ENCODE results near the gene ATG14. TPM values are rescaled to one million over a fixed set of nuclear protein-coding genes. Genes with fewer than 3 reads are reported as not detected.
"Not testable (repeated sequence)": the region's sequence is repeated elsewhere in the genome, so short reads cannot be mapped to it uniquely, and the experiment has no call there.

Gene ATG14
- total RNA-seq, 3 donors from 2014 or later (not counting 1 experiment from before 2014, with no cell fraction given): 18.1 to 23.1 (median 20.5) TPM

GRCh38 chr14:55347040-55347439, 64.6 kb downstream of the ATG14 start:
- Mint-ChIP-seq H3K4me3 (no peak overlapping the region), H3K27ac (no peak overlapping the region), H3K4me1 (peaks cover 57 to 62% of the 10 kb centered on the region in 2 donors), H3K27me3 (ENCODE audit: low read depth in 2 of 2) (no peaks in the 10 kb centered on the region), H3K36me3 (peaks cover 6% of the 10 kb centered on the region), H3K9me3 (no peaks in the 10 kb centered on the region)
- Histone ChIP-seq H3K4me3 (ENCODE audit: low read length) (no peak overlapping the region), H3K36me3 (ENCODE audit: control insufficient read depth, insufficient read depth, low read length) (peaks cover 17% of the 10 kb centered on the region), H3K27ac (ENCODE audit: low read length) (no peak overlapping the region), H3K9me3 (ENCODE audit: control insufficient read depth, insufficient read depth, low read length) (no peaks in the 10 kb centered on the region), H3K4me1 (ENCODE audit: control insufficient read depth, insufficient read depth, low read length) (peaks cover 3% of the 10 kb centered on the region), H3K27me3 (ENCODE audit: control insufficient read depth, insufficient read depth, low read length) (no peaks in the 10 kb centered on the region)
- intact Hi-C loops (cut with micrococcal nuclease): no loop called here
- no peak for TF ChIP-seq CTCF (IDR thresholded peaks at IDR 0.05)
- DNase-seq: no peak
- WGBS (ENCODE audit: insufficient coverage): 88% methylated on average over 1 of the region's 1 CpG
- no peak for ATAC-seq

- WGBS (ENCODE audit: insufficient coverage): 89% methylated on average over 6 of the region's 6 CpGs
- H3K4me3 ChIP-seq (ENCODE audit: low read length); H3K27me3 Mint-ChIP-seq (ENCODE audit: low read depth in 2 of 2); intact Hi-C loops (cut with micrococcal nuclease); ATAC-seq; H3K36me3 Mint-ChIP-seq; H3K4me3 Mint-ChIP-seq; H3K9me3 Mint-ChIP-seq; H3K36me3 ChIP-seq (ENCODE audit: control insufficient read depth, insufficient read depth, low read length); H3K27me3 ChIP-seq (ENCODE audit: control insufficient read depth, insufficient read depth, low read length); H3K9me3 ChIP-seq (ENCODE audit: control insufficient read depth, insufficient read depth, low read length); H3K27ac ChIP-seq (ENCODE audit: low read length); DNase-seq: not testable (repeated sequence)
- peak overlapping the region in 1 of 2 donors; percentile 20 for H3K27ac Mint-ChIP-seq
- H3K4me1 ChIP-seq (ENCODE audit: control insufficient read depth, insufficient read depth, low read length): peaks cover 14% of the 10 kb centered on the region
- peaks cover 70 to 83% of the 10 kb centered on the region in 2 donors for H3K4me1 Mint-ChIP-seq
Measured at GRCh38 chr14:55344582-55345163, 67.0 kb downstream of the ATG14 start.

GRCh38 chr14:55341781-55342180, 69.8 kb downstream of the ATG14 start:
- ATAC-seq: no peak
- H3K27me3 Mint-ChIP-seq (ENCODE audit: low read depth in 2 of 2): no peaks in the 10 kb centered on the region
- H3K36me3 Mint-ChIP-seq: no peaks in the 10 kb centered on the region
- H3K27me3 ChIP-seq (ENCODE audit: control insufficient read depth, insufficient read depth, low read length): no peaks in the 10 kb centered on the region
- H3K4me3 ChIP-seq (ENCODE audit: low read length): no peak overlapping the region
- WGBS (ENCODE audit: insufficient coverage): 80% methylated on average over 1 of the region's 2 CpGs
- no peak overlapping the region for H3K27ac ChIP-seq (ENCODE audit: low read length)
- no peaks in the 10 kb centered on the region for H3K36me3 ChIP-seq (ENCODE audit: control insufficient read depth, insufficient read depth, low read length)
- H3K27ac Mint-ChIP-seq: peak overlapping the region; percentile 7 to 91
- no peaks in the 10 kb centered on the region for H3K9me3 Mint-ChIP-seq
- no peak for TF ChIP-seq CTCF (IDR thresholded peaks at IDR 0.05)
- no peak for DNase-seq
- no peaks in the 10 kb centered on the region for H3K9me3 ChIP-seq (ENCODE audit: control insufficient read depth, insufficient read depth, low read length)
- intact Hi-C loops (cut with micrococcal nuclease): no loop called here
- peaks cover 75 to 88% of the 10 kb centered on the region in 2 donors for H3K4me1 Mint-ChIP-seq
- H3K4me1 ChIP-seq (ENCODE audit: control insufficient read depth, insufficient read depth, low read length): peaks cover 28% of the 10 kb centered on the region
- no peak overlapping the region for H3K4me3 Mint-ChIP-seq

GRCh38 chr14:55340482-55340881, 71.1 kb downstream of the ATG14 start:
- Mint-ChIP-seq H3K4me3 (peak overlapping the region; percentile 49), H3K4me1 (peaks cover 74 to 84% of the 10 kb centered on the region in 2 donors), H3K9me3 (no peaks in the 10 kb centered on the region), H3K36me3 (no peaks in the 10 kb centered on the region), H3K27me3 (ENCODE audit: low read depth in 2 of 2) (no peaks in the 10 kb centered on the region), H3K27ac (peak overlapping the region; percentile 70 to 91)
- Histone ChIP-seq H3K27me3 (ENCODE audit: control insufficient read depth, insufficient read depth, low read length) (no peaks in the 10 kb centered on the region), H3K36me3 (ENCODE audit: control insufficient read depth, insufficient read depth, low read length) (no peaks in the 10 kb centered on the region), H3K27ac (ENCODE audit: low read length) (no peak overlapping the region), H3K4me3 (ENCODE audit: low read length) (no peak overlapping the region), H3K9me3 (ENCODE audit: control insufficient read depth, insufficient read depth, low read length) (no peaks in the 10 kb centered on the region), H3K4me1 (ENCODE audit: control insufficient read depth, insufficient read depth, low read length) (peaks cover 36% of the 10 kb centered on the region)
- no peak for DNase-seq
- 95% methylated on average over 2 of the region's 3 CpGs for WGBS (ENCODE audit: insufficient coverage)
- no peak for TF ChIP-seq CTCF (IDR thresholded peaks at IDR 0.05)
- no peak for ATAC-seq
- intact Hi-C loops (cut with micrococcal nuclease): no loop called here

All from natural killer cell (primary cell).